Adrenal gland (tissue), 12 donors: ENCODE measurements around the gene HEBP1. TPM values are rescaled to one million over a fixed set of nuclear protein-coding genes. Genes with fewer than 3 reads are reported as not detected.

ENCODE experiments used
- DNase-seq, 7 donors: peaks; one replicate each; pipeline ENCODE4 v3.0.0-alpha.2; 2019 to 2020
- H3K27ac ChIP-seq, 5 donors: fragments of 200-600 bp; sonication (generic) in 4 of 5; 1 replicate in 3 of 5; 2 replicates in 2 of 5; pipeline versions ENCODE4 v1.5.1 to v1.8.0; 2016 to 2020; ENCODE audit warnings: mild to moderate bottlenecking in 1 of 5
- H3K27me3 ChIP-seq: fragments of 200-600 bp; 2 replicates; pipeline ENCODE4 v1.8.0; 2021
- H3K36me3 ChIP-seq, 2 donors: fragments of 200-600 bp; replicated peaks in 1 of 2; 1 replicate in 1 of 2; 2 replicates in 1 of 2; pipeline versions ENCODE4 v1.5.1 to v1.8.0; 2018 to 2022
- H3K4me1 ChIP-seq, 2 donors: fragments of 200-600 bp; replicated peaks in 1 of 2; 1 replicate in 1 of 2; 2 replicates in 1 of 2; pipeline versions ENCODE4 v1.5.1 to v1.8.0; 2018 to 2021
- H3K4me3 ChIP-seq, 4 donors: fragments of 200-600 bp; sonication (generic) in 3 of 4; one replicate each; pipeline ENCODE4 v1.5.1; 2016 to 2018
- H3K9me3 ChIP-seq, 3 donors: fragments of 200-600 bp; sonication (generic) in 1 of 3; replicated peaks in 1 of 3; 1 replicate in 2 of 3; 2 replicates in 1 of 3; pipeline versions ENCODE4 v1.5.1 to v1.8.0; 2016 to 2021
- CTCF ChIP-seq, 6 experiments: fragments of 450-650 bp in 4 of 6; fragments of 200-600 bp in 2 of 6; sonication (generic) in 1 of 6; IDR thresholded peaks; 1 replicate in 5 of 6; 2 replicates in 1 of 6; pipeline versions ENCODE4 v1.5.1 to v1.8.0; 2016 to 2021; ENCODE audit warnings: antibody characterized with exemption in 6 of 6, mild to moderate bottlenecking in 2 of 6, moderate library complexity in 1 of 6
- POLR2A ChIP-seq, 2 donors: fragments of 450-650 bp; IDR thresholded peaks; one replicate each; pipeline ENCODE4 v1.6.1; 2017; ENCODE audit warnings: antibody characterized with exemption in 2 of 2, mild to moderate bottlenecking in 2 of 2, moderate library complexity in 1 of 2
- WGBS, 4 donors: extraction: QIAGEN DNeasy Blood & Tissue Kit in 2 of 4; methylation state at CpG; one replicate each; pipeline versions ENCODE4 v1.1.5 to v1.1.7; 2013 to 2017; 5-methylcytosine and 5-hydroxymethylcytosine counted together
- intact Hi-C, 2 donors: fragments of 100-400 bp; cut with DNase I; formaldehyde crosslinking; loops; one replicate each; pipeline versions ENCODE4 v1.14.1 to v1.15.0; 2022 to 2023
- polyA plus RNA-seq, 3 donors: library from polyadenylated mRNA; stranded (reverse); fragments of 200-250 nt in 2 of 3; fragments of 350-450 nt in 1 of 3; fragmentation: Illumina TruSeq in 1 of 3; extraction: RNeasy Lipid Tissue Mini Kit (QIAGEN cat#74804) in 1 of 3; gene quantifications; one replicate each; pipeline ENCODE4 v1.2.3, GENCODE V29; 2013 to 2014
- total RNA-seq, 9 donors: library from RNA; depleted of rRNA in 4 of 9; stranded (reverse); fragments of >200 nt in 4 of 9; fragments of 120-200 nt in 1 of 9; fragmentation: NEBNext Ultra II Directional in 1 of 9; extraction: Animal tissue kit (Norgen Biotek cat#: 25700) in 1 of 9; gene quantifications; one replicate each; pipeline versions ENCODE4 v1.1.0 to v1.2.4, GENCODE V29; 2013 to 2023
- donor health status: healthy with polysubstance abuse.
- donor health status: Bipolar disorder and iron deficiency.
- donor health status: DM: yes; HTN: yes; CAD: no.
- donor health status: DM: no; HTN: no; CAD: no.
- donor health status: DM: no; HTN: no; CAD: no.
- donor health status: DM: yes; HTN: yes; CAD: no.

Gene HEBP1
- total and polyA plus RNA-seq, 12 donors = 34.3 to 165 (median 87.5) TPM

GRCh38 chr12:12979126-12979525 is 20.9 kb downstream of the HEBP1 start:
- H3K4me1 ChIP-seq = peaks cover 0 to 9% of the 10 kb centered on the region in 2 donors
- no peak for DNase-seq

GRCh38 chr12:12977231-12977630 is 22.8 kb downstream of the HEBP1 start:
- no peak for DNase-seq
- TF ChIP-seq POLR2A (IDR thresholded peaks at IDR 0.05) (no peak), CTCF (IDR thresholded peaks at IDR 0.05) (no peak)
- peaks cover 0 to 48% of the 10 kb centered on the region in 2 donors for H3K36me3 ChIP-seq
- peak overlapping the region in 2 of 5 donors; percentile 53 to 69 for H3K27ac ChIP-seq
- no peaks in the 10 kb centered on the region for H3K9me3 ChIP-seq
- no peak overlapping the region for H3K4me3 ChIP-seq
- peaks cover 0 to 9% of the 10 kb centered on the region in 2 donors for H3K4me1 ChIP-seq
- intact Hi-C loops = loop anchor here in 1 of 2 donors (5.0 kb wide), 1 partner anchor 60 kb away; no protein-coding TSS in a partner anchor
- H3K27me3 ChIP-seq = no peaks in the 10 kb centered on the region
- WGBS, 4 donors = 91 to 96% (median 93%) methylated on average over 4 of the region's 4 CpGs

More at GRCh38 chr12:12979126-12979525, 20.9 kb downstream of the HEBP1 start:
- no peak for TF ChIP-seq CTCF (IDR thresholded peaks at IDR 0.05)
- no peak for TF ChIP-seq POLR2A (IDR thresholded peaks at IDR 0.05)
- Histone ChIP-seq H3K36me3 (peaks cover 0 to 39% of the 10 kb centered on the region in 2 donors), H3K9me3 (no peaks in the 10 kb centered on the region), H3K27ac (peak overlapping the region in 2 of 5 donors; percentile 37 to 81), H3K27me3 (no peaks in the 10 kb centered on the region), H3K4me3 (no peak overlapping the region)
- WGBS, 4 donors = 69 to 82% (median 80%) methylated on average over 4 of the region's 4 CpGs
- intact Hi-C loops = loop anchor here in 1 of 2 donors (5.0 kb wide), 1 partner anchor 62 kb away; no protein-coding TSS in a partner anchor

GRCh38 chr12:12976366-12976765 is 23.7 kb downstream of the HEBP1 start:
- no peaks in the 10 kb centered on the region for H3K9me3 ChIP-seq
- TF ChIP-seq POLR2A (IDR thresholded peaks at IDR 0.05) (no peak), CTCF (IDR thresholded peaks at IDR 0.05) (no peak)
- H3K27me3 ChIP-seq = no peaks in the 10 kb centered on the region
- DNase-seq = peak in 6 of 7 donors; percentile 45 to 71 (median 62)
- intact Hi-C loops = loop anchor here in 1 of 2 donors (5.0 kb wide), 1 partner anchor 59 kb away; no protein-coding TSS in a partner anchor
- H3K4me1 ChIP-seq = peaks cover 0 to 9% of the 10 kb centered on the region in 2 donors
- H3K4me3 ChIP-seq = no peak overlapping the region
- 45 to 62% (median 48%) methylated on average over 2 of the region's 2 CpGs for WGBS, 4 donors
- H3K36me3 ChIP-seq = peaks cover 0 to 47% of the 10 kb centered on the region in 2 donors
- H3K27ac ChIP-seq = peak overlapping the region in 3 of 5 donors; percentile 53 to 69 (median 59)

GRCh38 chr12:12975322-12976077 is 24.6 kb downstream of the HEBP1 start:
- 80 to 90% (median 86%) methylated on average over 14 of the region's 14 CpGs for WGBS, 4 donors
- Histone ChIP-seq H3K27ac (peak overlapping the region in 3 of 5 donors; percentile 53 to 67 (median 59)), H3K36me3 (peaks cover 0 to 41% of the 10 kb centered on the region in 2 donors), H3K4me3 (no peak overlapping the region), H3K4me1 (peaks cover 0 to 9% of the 10 kb centered on the region in 2 donors), H3K27me3 (no peaks in the 10 kb centered on the region), H3K9me3 (no peaks in the 10 kb centered on the region)
- no peak for TF ChIP-seq POLR2A (IDR thresholded peaks at IDR 0.05)
- TF ChIP-seq CTCF (IDR thresholded peaks at IDR 0.05) = peak in 1 of 6 experiments; percentile 19
- DNase-seq = peak in 4 of 7 donors; percentile 24 to 37 (median 28)
- intact Hi-C loops = loop anchor here in 1 of 2 donors (5.0 kb wide), 1 partner anchor 58 kb away; no protein-coding TSS in a partner anchor
